ENCODE results near the gene C1orf35.

DNA sequence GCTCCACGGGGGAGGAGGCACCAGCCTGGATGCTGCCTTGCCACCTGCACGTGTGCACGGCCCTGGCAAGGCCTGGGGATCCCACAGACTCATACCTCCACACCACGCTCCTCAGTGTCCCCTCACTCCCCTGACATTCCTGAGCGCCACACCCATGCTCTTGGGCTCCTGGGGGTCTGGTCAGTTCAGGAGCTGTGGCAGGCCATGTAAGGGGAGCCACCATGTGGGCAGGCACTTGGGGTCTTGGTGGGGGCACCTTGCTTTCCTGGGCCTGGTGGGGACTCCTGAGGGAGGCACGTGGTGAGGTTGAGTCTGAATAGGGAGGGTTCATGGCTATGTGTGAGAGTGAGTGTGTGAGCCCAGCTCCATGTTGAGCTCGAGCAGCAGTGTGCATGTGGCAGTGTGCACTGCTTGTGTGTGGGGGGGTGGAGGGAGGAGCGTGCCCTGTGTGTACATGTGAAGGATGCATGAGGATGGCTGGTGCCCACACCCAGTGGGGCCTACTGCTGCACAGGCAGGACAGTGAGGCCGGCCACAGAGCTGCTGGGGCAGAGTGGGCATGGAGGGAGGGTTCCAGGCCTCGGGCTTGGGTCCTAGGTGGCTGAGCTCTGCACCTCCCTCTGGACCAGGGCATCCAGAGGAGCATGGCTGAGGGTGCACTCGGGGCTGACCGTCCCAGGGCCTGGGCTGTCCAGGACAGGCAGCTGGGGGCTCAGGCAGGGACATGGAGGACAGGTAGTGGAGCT lies 48.2 kb upstream of the C1orf35 start:
- TF ChIP-seq CTCF (IDR thresholded peaks at IDR 0.05; ENCODE audit: insufficient read depth, low read length) (no peak), POLR2AphosphoS5 (IDR thresholded peaks at IDR 0.05; ENCODE audit: low read depth) (no peak), GABPA (IDR thresholded peaks at IDR 0.05; ENCODE audit: low read depth) (no peak)
- TF ChIP-seq, protein P1, sequence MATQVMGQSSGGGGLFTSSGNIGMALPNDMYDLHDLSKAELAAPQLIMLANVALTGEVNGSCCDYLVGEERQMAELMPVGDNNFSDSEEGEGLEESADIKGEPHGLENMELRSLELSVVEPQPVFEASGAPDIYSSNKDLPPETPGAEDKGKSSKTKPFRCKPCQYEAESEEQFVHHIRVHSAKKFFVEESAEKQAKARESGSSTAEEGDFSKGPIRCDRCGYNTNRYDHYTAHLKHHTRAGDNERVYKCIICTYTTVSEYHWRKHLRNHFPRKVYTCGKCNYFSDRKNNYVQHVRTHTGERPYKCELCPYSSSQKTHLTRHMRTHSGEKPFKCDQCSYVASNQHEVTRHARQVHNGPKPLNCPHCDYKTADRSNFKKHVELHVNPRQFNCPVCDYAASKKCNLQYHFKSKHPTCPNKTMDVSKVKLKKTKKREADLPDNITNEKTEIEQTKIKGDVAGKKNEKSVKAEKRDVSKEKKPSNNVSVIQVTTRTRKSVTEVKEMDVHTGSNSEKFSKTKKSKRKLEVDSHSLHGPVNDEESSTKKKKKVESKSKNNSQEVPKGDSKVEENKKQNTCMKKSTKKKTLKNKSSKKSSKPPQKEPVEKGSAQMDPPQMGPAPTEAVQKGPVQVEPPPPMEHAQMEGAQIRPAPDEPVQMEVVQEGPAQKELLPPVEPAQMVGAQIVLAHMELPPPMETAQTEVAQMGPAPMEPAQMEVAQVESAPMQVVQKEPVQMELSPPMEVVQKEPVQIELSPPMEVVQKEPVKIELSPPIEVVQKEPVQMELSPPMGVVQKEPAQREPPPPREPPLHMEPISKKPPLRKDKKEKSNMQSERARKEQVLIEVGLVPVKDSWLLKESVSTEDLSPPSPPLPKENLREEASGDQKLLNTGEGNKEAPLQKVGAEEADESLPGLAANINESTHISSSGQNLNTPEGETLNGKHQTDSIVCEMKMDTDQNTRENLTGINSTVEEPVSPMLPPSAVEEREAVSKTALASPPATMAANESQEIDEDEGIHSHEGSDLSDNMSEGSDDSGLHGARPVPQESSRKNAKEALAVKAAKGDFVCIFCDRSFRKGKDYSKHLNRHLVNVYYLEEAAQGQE (IDR thresholded peaks at IDR 0.05; ENCODE audit: insufficient replicate concordance, low read depth), result no peak
